Activated CD4-positive, alpha-beta memory T cell treated with anti-CD3 and anti-CD28 coated beads, Interleukin-2, amount 10 ng/mL, durations not matched to agents 7 days and 5 days (primary cell): Measurements from ENCODE around the gene TMEM63C. TPM values are rescaled to one million over a fixed set of nuclear protein-coding genes. Genes with fewer than 3 reads are reported as not detected.

ENCODE experiments used
- CTCF ChIA-PET: fragments of 350-600 bp; sonication (Branson Sonifier 250); formaldehyde crosslinking; loops from one replicate; lab custom pipeline; 2021; ENCODE audit warnings: antibody characterized with exemption, inconsistent platforms; lab: Charles Lee
- POLR2A ChIA-PET: fragments of 350-600 bp; sonication (Branson Sonifier 250); formaldehyde crosslinking; loops from one replicate; lab custom pipeline; 2021; ENCODE audit warnings: antibody characterized with exemption; lab: Charles Lee
- DNase-seq: peaks from one replicate; pipeline ENCODE4 v3.0.0-alpha.2; 2020
- H3K27ac Mint-ChIP-seq: one replicate; pipeline ENCODE4 v1.8.0; 2021; ENCODE audit warnings: mild to moderate bottlenecking, mixed read lengths
- H3K27me3 Mint-ChIP-seq: one replicate; pipeline ENCODE4 v1.8.0; 2021; ENCODE audit warnings: mixed read lengths
- H3K36me3 Mint-ChIP-seq: one replicate; pipeline ENCODE4 v1.8.0; 2021; ENCODE audit warnings: low read depth, mixed read lengths
- H3K4me1 Mint-ChIP-seq: one replicate; pipeline ENCODE4 v1.8.0; 2021; ENCODE audit warnings: mixed read lengths
- H3K4me3 Mint-ChIP-seq: one replicate; pipeline ENCODE4 v1.8.0; 2021; ENCODE audit warnings: mild to moderate bottlenecking, mixed read lengths
- H3K9me3 Mint-ChIP-seq: one replicate; pipeline ENCODE4 v1.8.0; 2021; ENCODE audit warnings: mixed read lengths
- total RNA-seq, 2 experiments: library from RNA; stranded (reverse); gene quantifications; one replicate each; pipeline ENCODE4 v1.2.3, GENCODE V29; 2021

TMEM63C gene
- total RNA-seq, 2 experiments from 2014 or later = 1.5 to 1.9 TPM

GRCh38 chr14:77144412-77145115 lies 37.0 kb upstream of the TMEM63C start:
- DNase-seq = no peak
- peaks cover 69% of the 10 kb centered on the region for H3K27me3 Mint-ChIP-seq
- H3K4me1 Mint-ChIP-seq = peaks cover 8% of the 10 kb centered on the region
- no peak overlapping the region for H3K27ac Mint-ChIP-seq
- H3K36me3 Mint-ChIP-seq = no peaks in the 10 kb centered on the region
- no peak overlapping the region for H3K4me3 Mint-ChIP-seq
- POLR2A ChIA-PET = no interaction called here
- CTCF ChIA-PET = interaction anchor here (1.0 to 1.5 kb wide), 2 partner anchors 10 to 171 kb away, joined by 3 read pairs; no protein-coding TSS in a partner anchor
- H3K9me3 Mint-ChIP-seq = no peaks in the 10 kb centered on the region

- no peaks in the 10 kb centered on the region for H3K36me3 Mint-ChIP-seq
- no peak for DNase-seq
- H3K4me3 Mint-ChIP-seq = no peak overlapping the region
- H3K4me1 Mint-ChIP-seq = peaks cover 3% of the 10 kb centered on the region
- H3K27ac Mint-ChIP-seq = no peak overlapping the region
- CTCF ChIA-PET = interaction anchor here (1.4 kb wide), 1 partner anchor 77 kb away, joined by 3 read pairs; no protein-coding TSS in a partner anchor
- no peaks in the 10 kb centered on the region for H3K9me3 Mint-ChIP-seq
- POLR2A ChIA-PET = no interaction called here
- peaks cover 58% of the 10 kb centered on the region for H3K27me3 Mint-ChIP-seq
Observed at GRCh38 chr14:77145975-77146740, 35.4 kb upstream of the TMEM63C start.

- Mint-ChIP-seq H3K27me3 (peaks cover 45% of the 10 kb centered on the region), H3K27ac (no peak overlapping the region), H3K9me3 (no peaks in the 10 kb centered on the region), H3K4me3 (no peak overlapping the region), H3K4me1 (no peaks in the 10 kb centered on the region), H3K36me3 (no peaks in the 10 kb centered on the region)
- no peak for DNase-seq
- POLR2A ChIA-PET = no interaction called here
- CTCF ChIA-PET = interaction anchor here (0.6 to 2.3 kb wide), 8 partner anchors 14 to 273 kb away, joined by 3 to 12 read pairs (median 4); partner anchors contain the start of gene GSTZ1
Observed at GRCh38 chr14:77148510-77149231, 32.9 kb upstream of the TMEM63C start.

- H3K27me3 Mint-ChIP-seq = peaks cover 40% of the 10 kb centered on the region
- H3K36me3 Mint-ChIP-seq = no peaks in the 10 kb centered on the region
- no peak overlapping the region for H3K4me3 Mint-ChIP-seq
- H3K27ac Mint-ChIP-seq = no peak overlapping the region
- no peaks in the 10 kb centered on the region for H3K9me3 Mint-ChIP-seq
- CTCF ChIA-PET = interaction anchor here (0.9 to 4.0 kb wide), 23 partner anchors 9 to 339 kb away, joined by 3 to 64 read pairs (median 4); partner anchors contain the start of genes CIPC and TMED8
- no peak for DNase-seq
- H3K4me1 Mint-ChIP-seq = no peaks in the 10 kb centered on the region
- POLR2A ChIA-PET = no interaction called here
Observed at GRCh38 chr14:77151245-77151644, 30.4 kb upstream of the TMEM63C start.

GRCh38 chr14:77151918-77152588 lies 29.5 kb upstream of the TMEM63C start:
- DNase-seq = no peak
- Mint-ChIP-seq H3K4me3 (no peak overlapping the region), H3K4me1 (no peaks in the 10 kb centered on the region), H3K36me3 (no peaks in the 10 kb centered on the region), H3K27me3 (peaks cover 32% of the 10 kb centered on the region), H3K27ac (no peak overlapping the region), H3K9me3 (no peaks in the 10 kb centered on the region)
- POLR2A ChIA-PET = no interaction called here
- CTCF ChIA-PET = interaction anchor here (0.5 to 4.0 kb wide), 27 partner anchors 10 to 631 kb away, joined by 3 to 64 read pairs (median 4); partner anchors contain the start of genes CIPC, GSTZ1, POMT2 and TMED8

GRCh38 chr14:77153802-77154201 lies 27.8 kb upstream of the TMEM63C start:
- no peak overlapping the region for H3K27ac Mint-ChIP-seq
- peaks cover 35% of the 10 kb centered on the region for H3K27me3 Mint-ChIP-seq
- CTCF ChIA-PET = interaction anchor here (0.6 to 4.0 kb wide), 4 partner anchors 11 to 161 kb away, joined by 3 to 64 read pairs (median 4); no protein-coding TSS in a partner anchor
- no peaks in the 10 kb centered on the region for H3K36me3 Mint-ChIP-seq
- POLR2A ChIA-PET = no interaction called here
- H3K4me3 Mint-ChIP-seq = no peak overlapping the region
- H3K4me1 Mint-ChIP-seq = no peaks in the 10 kb centered on the region
- no peaks in the 10 kb centered on the region for H3K9me3 Mint-ChIP-seq
- DNase-seq = no peak

GRCh38 chr14:77154421-77154820 lies 27.2 kb upstream of the TMEM63C start:
- DNase-seq = no peak
- Mint-ChIP-seq H3K4me1 (no peaks in the 10 kb centered on the region), H3K36me3 (no peaks in the 10 kb centered on the region), H3K27ac (no peak overlapping the region), H3K27me3 (peaks cover 38% of the 10 kb centered on the region), H3K9me3 (no peaks in the 10 kb centered on the region), H3K4me3 (no peak overlapping the region)
- CTCF ChIA-PET = interaction anchor here (0.6 to 4.0 kb wide), 4 partner anchors 9 to 160 kb away, joined by 3 to 64 read pairs (median 3); no protein-coding TSS in a partner anchor
- POLR2A ChIA-PET = interaction anchor here (0.9 kb wide), 1 partner anchor 161 kb away, joined by 3 read pairs; no protein-coding TSS in a partner anchor

GRCh38 chr14:77155083-77155482 lies 26.5 kb upstream of the TMEM63C start:
- Mint-ChIP-seq H3K36me3 (no peaks in the 10 kb centered on the region), H3K27me3 (peaks cover 38% of the 10 kb centered on the region), H3K4me1 (no peaks in the 10 kb centered on the region), H3K4me3 (no peak overlapping the region), H3K9me3 (no peaks in the 10 kb centered on the region), H3K27ac (no peak overlapping the region)
- CTCF ChIA-PET = interaction anchor here (0.6 to 1.1 kb wide), 3 partner anchors 10 to 161 kb away, joined by 3 to 4 read pairs (median 3); no protein-coding TSS in a partner anchor
- DNase-seq = no peak
- POLR2A ChIA-PET = interaction anchor here (0.9 kb wide), 1 partner anchor 160 kb away, joined by 3 read pairs; no protein-coding TSS in a partner anchor

- H3K4me3 Mint-ChIP-seq = no peak overlapping the region
- DNase-seq = no peak
- ChIA-PET CTCF (no interaction called here), POLR2A (no interaction called here)
- no peaks in the 10 kb centered on the region for H3K36me3 Mint-ChIP-seq
- H3K27me3 Mint-ChIP-seq = peaks cover 43% of the 10 kb centered on the region
- no peaks in the 10 kb centered on the region for H3K4me1 Mint-ChIP-seq
- no peaks in the 10 kb centered on the region for H3K9me3 Mint-ChIP-seq
- no peak overlapping the region for H3K27ac Mint-ChIP-seq
Observed at GRCh38 chr14:77157740-77158139, 23.9 kb upstream of the TMEM63C start.

- ChIA-PET POLR2A (no interaction called here), CTCF (no interaction called here)
- DNase-seq = no peak
- H3K36me3 Mint-ChIP-seq = no peaks in the 10 kb centered on the region
- peaks cover 38% of the 10 kb centered on the region for H3K27me3 Mint-ChIP-seq
- H3K4me3 Mint-ChIP-seq = no peak overlapping the region
- H3K9me3 Mint-ChIP-seq = no peaks in the 10 kb centered on the region
- no peak overlapping the region for H3K27ac Mint-ChIP-seq
- no peaks in the 10 kb centered on the region for H3K4me1 Mint-ChIP-seq
Observed at GRCh38 chr14:77158175-77158881, 23.3 kb upstream of the TMEM63C start.

- H3K9me3 Mint-ChIP-seq = no peaks in the 10 kb centered on the region
- H3K4me3 Mint-ChIP-seq = no peak overlapping the region
- no peaks in the 10 kb centered on the region for H3K36me3 Mint-ChIP-seq
- no peak for DNase-seq
- ChIA-PET POLR2A (no interaction called here), CTCF (no interaction called here)
- H3K27ac Mint-ChIP-seq = no peak overlapping the region
- no peaks in the 10 kb centered on the region for H3K4me1 Mint-ChIP-seq
- peaks cover 35% of the 10 kb centered on the region for H3K27me3 Mint-ChIP-seq
Observed at GRCh38 chr14:77158882-77159255, 22.7 kb upstream of the TMEM63C start.

GRCh38 chr14:77161011-77161410 lies 20.6 kb upstream of the TMEM63C start:
- Mint-ChIP-seq H3K4me1 (no peaks in the 10 kb centered on the region), H3K36me3 (no peaks in the 10 kb centered on the region), H3K27me3 (peaks cover 24% of the 10 kb centered on the region), H3K4me3 (no peak overlapping the region), H3K9me3 (no peaks in the 10 kb centered on the region), H3K27ac (no peak overlapping the region)
- CTCF ChIA-PET = no interaction called here
- no peak for DNase-seq
- POLR2A ChIA-PET = no interaction called here
